NOMO-1 treated with DMSO at 0.1 percent for 48 hours (cell line): ENCODE data around the gene NT5E.
"Not testable (repeated sequence)": the region's sequence is repeated elsewhere in the genome, so short reads cannot be mapped to it uniquely, and the experiment has no call there.

Experiments
- DNase-seq: peaks from one replicate; lab custom pipeline; 2025; ENCODE audit not compliant: unreplicated experiment; lab: John Stamatoyannopoulos, UW

Gene NT5E

GRCh38 chr6:85449818-85450759, at the start of gene NT5E:
Gene NT5E (plus strand): TSS chr6:85450083. CDS start chr6:85450140, 57 bp downstream.
- DNase-seq, result no peak

DNA sequence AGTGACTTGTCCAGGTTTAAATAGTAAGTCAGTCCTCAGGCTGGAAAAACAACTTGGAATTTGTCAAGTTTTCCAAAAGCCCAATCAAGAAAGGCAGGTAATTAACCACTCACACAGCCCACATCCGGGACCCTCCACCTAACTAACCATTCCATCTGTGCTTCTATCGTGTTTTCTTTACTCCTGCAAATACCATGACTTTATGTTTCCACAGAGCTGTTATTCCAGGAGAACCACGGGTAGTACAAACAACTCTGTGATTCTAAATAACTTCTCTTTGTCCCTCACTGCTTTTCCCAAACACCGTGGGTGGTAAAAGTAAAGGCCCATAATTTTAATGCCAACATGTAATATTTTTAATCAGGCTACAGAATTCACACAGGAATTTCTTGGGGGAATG, 49.6 kb upstream of the NT5E start:
- DNase-seq, result no peak

DNA sequence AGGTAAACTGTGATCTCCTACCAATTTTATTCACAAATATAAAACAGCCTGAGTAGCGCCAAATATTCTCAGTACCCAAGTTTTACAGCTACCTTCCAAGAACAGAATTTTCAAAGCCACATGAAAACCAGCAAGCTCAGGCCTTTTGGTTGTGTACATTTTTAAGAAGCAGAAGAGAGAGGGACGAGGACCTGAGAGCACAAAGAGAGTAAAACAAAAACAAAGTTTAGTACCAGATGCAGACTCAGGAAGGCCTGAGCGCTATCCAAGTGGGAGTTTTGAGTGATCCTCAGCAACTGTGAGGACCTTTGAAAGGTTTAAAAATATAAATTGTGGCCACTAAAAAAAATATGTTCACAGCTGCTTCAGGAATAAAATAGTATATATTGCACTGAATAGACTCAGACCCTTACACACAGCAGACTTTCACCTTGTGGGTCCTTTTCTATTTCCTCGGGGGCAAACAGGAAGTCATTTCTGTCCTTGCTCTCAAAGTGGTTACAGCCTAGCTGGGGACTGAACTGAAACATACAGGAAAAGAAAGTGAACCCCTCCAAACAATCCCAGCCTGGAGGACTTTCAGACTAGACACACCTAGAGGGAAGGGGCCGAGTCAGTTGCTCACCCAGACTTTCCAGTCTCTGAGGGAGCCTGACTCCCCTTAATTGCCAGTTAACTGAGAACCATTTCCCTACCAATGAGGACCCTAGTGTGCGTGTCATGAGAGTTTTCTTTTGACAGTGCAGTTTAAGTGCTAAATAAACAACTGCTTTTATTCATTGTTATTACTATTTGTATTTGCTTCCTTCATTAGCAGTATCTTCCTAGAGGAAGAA, 48.5 kb upstream of the NT5E start:
- DNase-seq, result no peak

GRCh38 chr6:85402071-85402470, 47.8 kb upstream of the NT5E start:
- DNase-seq, result no peak

- no peak for DNase-seq
Observed at GRCh38 chr6:85402922-85403321, 47.0 kb upstream of the NT5E start.

DNA sequence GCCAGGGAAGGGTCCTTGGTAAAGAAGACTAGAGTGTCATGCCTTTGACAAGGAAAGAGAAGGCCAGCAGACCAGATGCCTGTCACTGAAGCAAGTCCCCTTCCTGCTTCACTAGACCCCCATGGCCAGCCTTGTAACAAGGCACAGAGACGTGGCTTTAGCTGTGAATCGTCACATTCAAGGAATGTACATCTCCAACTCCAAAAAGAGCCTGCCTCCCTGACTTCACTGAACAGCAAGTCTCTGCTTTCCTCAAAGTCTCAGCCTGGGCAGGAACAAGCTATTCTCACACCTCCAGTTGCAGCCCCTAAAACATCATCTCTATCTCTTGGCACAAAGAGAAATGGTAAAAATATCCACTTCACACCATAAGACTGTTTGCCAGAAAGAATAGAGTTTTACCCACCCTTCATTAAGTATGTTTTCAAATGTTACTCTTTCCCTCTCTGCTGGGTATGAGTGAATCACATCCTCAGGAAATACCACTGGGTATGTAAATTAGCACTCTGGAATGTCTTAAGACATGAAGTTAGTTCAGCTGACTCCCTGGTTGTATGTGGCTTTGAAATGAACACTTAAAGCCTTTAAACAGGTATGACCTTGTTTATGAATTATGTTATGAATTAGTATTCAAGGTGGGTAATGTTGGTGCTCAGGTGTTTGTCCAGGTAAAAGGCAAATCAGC, 46.4 kb upstream of the NT5E start:
- DNase-seq, result no peak

- not testable (repeated sequence) for DNase-seq
Observed at GRCh38 chr6:85404016-85404563, 45.8 kb upstream of the NT5E start.

- DNase-seq, result no peak
Observed at GRCh38 chr6:85404564-85405174, 45.2 kb upstream of the NT5E start.

GRCh38 chr6:85405175-85405852, 44.6 kb upstream of the NT5E start:
- DNase-seq, result no peak

- no peak for DNase-seq
Observed at GRCh38 chr6:85405853-85406198, 44.1 kb upstream of the NT5E start.

DNA sequence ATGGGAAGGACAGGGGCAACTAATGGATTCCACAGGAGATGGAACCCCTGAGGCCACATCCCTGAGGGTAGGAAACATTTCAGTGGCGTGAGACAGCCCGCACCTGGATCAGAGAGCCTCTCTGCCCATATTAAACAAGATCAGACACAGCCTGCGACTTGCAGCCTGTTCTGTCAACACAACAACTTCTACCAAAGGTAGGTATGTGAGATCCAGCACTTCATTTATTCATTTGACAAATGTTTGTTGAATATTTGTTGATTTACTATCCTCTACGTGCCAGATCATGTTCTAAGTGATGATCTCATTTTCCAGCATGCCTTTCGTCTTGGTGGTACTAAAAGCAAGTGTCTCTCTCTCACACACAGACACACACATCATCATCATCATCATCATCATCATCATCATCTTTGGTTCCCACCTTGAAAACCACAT, 43.2 kb upstream of the NT5E start:
- DNase-seq, result no peak

DNA sequence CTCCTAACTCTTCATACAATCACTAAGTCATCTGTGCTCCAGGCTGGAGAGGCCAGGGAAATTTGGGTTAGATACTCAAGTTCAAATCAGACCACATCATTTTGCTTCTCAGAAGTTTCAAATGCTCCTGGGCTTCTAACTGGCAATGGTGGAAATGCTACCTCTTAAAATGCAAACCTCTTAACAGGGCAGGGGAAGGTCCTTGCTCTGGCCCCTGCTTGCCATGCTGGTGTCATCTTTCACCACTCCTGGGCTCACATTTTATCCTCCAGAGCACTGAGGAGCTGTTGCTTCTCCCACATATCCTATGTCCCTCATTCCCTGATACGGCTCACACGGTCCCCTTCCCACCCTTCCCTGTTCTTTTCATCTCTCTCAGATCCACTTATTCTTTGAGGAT, 41.8 kb upstream of the NT5E start:
- no peak for DNase-seq

DNA sequence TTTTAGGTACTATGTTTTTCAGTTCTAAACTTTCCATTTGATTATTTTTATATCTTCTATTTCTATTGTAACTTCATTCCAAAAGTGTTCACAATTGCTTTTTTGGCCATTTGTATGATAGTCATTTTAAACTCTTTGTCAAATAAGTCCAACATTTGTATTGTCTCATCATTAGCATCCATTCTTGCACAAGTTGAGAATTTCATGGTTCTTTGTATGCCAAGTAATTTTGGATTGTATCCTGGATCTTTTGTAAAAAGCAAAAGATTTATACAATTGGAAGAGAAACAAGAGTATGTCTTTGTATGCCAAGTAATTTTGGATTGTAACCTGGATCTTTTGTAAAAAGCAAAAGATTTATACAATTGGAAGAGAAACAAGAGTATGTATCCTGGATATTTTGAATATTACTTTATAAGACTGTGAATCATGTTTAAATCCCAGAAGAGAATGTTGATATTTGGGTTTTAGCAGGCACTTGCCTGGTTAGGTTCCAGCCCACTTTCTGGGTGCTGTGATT, 36.9 kb upstream of the NT5E start:
- DNase-seq, result no peak

- DNase-seq, result no peak
Observed at GRCh38 chr6:85416049-85416448, 33.8 kb upstream of the NT5E start.

- DNase-seq, result no peak
Observed at GRCh38 chr6:85416766-85417165, 33.1 kb upstream of the NT5E start.

DNA sequence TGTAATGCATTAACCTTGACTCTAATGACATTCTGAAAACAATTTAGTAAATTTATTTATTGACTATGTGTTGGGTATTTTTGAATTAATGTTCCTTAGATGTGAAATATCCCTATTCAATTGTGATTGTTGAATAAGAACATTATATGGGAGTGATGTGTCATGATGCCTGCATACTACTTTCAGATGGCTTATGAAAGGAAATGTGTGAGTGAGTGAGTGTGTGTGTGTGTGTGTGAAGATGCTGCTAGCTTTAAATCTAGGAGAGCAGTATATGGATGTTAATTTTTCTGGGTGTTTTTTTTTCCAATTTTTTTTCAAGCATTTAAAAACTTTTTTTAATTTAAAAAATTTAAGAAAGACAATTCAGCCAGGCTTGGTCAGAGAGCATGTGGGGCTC, 32.5 kb upstream of the NT5E start:
- no peak for DNase-seq

DNA sequence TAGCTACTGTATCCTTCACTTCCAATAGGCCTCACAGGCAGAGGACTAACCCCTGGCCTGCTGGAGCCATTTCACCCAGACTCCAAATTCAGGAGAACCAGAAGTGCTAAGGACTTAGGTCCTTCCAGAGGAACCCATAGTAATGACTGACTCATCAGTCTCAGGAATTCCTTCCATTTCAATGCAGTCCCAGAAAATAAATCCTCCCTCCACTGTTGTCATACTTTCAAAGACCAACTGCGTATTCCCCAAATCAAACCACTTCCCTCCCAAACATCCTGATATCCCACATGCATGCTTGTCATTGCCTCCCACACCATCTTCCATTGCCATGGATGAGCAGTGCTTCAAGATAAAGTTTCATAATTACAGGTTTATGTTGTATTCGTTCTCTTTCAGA, 31.8 kb upstream of the NT5E start:
- DNase-seq, result no peak

- DNase-seq, result peak; percentile 43
Observed at GRCh38 chr6:85419046-85419759, 30.7 kb upstream of the NT5E start.

- no peak for DNase-seq
Observed at GRCh38 chr6:85420551-85420950, 29.3 kb upstream of the NT5E start.
